ENCODE measurements around the gene DDN. TPM values are rescaled to one million over a fixed set of nuclear protein-coding genes. Genes with fewer than 3 reads are reported as not detected.

The DDN gene
- total RNA-seq, 1 donor from 2014 or later: 0.26 TPM

GRCh38 chr12:48947727-48948126 lies 51.4 kb downstream of the DDN start:
- no peak for DNase-seq (ENCODE audit: low read depth)
- TF ChIP-seq CTCF (IDR thresholded peaks at IDR 0.05; ENCODE audit: insufficient read depth, low read length, severe bottlenecking): no peak
- Histone ChIP-seq H3K4me3 (ENCODE audit: low read depth, low read length) (no peak overlapping the region), H3K27me3 (ENCODE audit: control insufficient read depth, insufficient read depth, low read length) (no peaks in the 10 kb centered on the region), H3K36me3 (ENCODE audit: control insufficient read depth, insufficient read depth, low read length) (peaks cover 3% of the 10 kb centered on the region)
- FAIRE-seq: no peak

DNA sequence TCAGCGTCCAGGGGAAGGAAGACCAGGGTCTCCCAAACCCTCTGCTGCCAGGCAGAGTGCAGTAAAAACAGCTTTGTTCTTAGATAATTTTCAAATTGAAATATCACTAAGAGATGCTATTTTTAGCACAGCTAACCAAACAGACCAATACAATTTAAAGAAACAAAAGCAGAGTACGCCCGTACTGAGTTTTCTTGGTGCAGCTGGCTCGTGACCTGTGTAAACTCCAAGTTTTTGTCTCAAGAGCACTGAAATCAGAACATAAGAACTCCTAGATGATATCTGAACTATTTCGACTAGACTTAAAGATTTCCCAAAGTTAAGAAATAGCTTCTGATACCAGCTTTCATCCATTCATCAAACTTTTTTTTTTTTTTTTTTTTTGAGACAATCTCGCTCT lies 52.2 kb downstream of the DDN start:
- H3K27me3 ChIP-seq (ENCODE audit: control insufficient read depth, insufficient read depth, low read length): no peaks in the 10 kb centered on the region
- DNase-seq (ENCODE audit: low read depth) (no peak), FAIRE-seq (no peak)
- H3K36me3 ChIP-seq (ENCODE audit: control insufficient read depth, insufficient read depth, low read length): peaks cover 3% of the 10 kb centered on the region
- H3K4me3 ChIP-seq (ENCODE audit: low read depth, low read length): no peak overlapping the region
- no peak for TF ChIP-seq CTCF (IDR thresholded peaks at IDR 0.05; ENCODE audit: insufficient read depth, low read length, severe bottlenecking)

DNA sequence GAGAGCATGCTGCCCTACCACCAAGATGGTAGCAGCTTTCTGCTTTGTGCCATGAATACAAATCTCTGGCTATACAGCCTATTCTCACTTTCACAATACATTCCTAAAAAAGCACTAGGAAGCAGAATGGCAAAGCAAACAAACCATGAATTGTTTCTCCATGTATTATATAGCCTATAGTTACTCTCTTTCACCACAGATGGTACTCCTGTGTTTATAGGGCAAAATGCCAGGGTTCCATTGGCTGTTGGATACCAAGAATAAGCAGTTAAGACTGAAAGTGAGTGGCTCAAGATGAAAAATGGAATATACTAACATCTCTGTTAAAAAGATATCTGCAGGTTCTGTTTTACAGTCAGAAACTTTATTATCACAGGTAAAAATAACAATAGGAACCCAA lies 53.0 kb downstream of the DDN start:
- no peak for TF ChIP-seq CTCF (IDR thresholded peaks at IDR 0.05; ENCODE audit: insufficient read depth, low read length, severe bottlenecking)
- peaks cover 3% of the 10 kb centered on the region for H3K36me3 ChIP-seq (ENCODE audit: control insufficient read depth, insufficient read depth, low read length)
- H3K27me3 ChIP-seq (ENCODE audit: control insufficient read depth, insufficient read depth, low read length): no peaks in the 10 kb centered on the region
- no peak overlapping the region for H3K4me3 ChIP-seq (ENCODE audit: low read depth, low read length)
- no peak for FAIRE-seq
- no peak for DNase-seq (ENCODE audit: low read depth)

Other genes with a start within 250 kb of the DDN start
- gene ADCY6, start 210.3 kb downstream of the DDN start, total RNA-seq: 13.4 and 32.6 TPM in 2 replicates
- 7.4 and 8.6 TPM in 2 replicates for gene CACNB3, start 180.9 kb downstream of the DDN start, total RNA-seq
- 68.7 and 81.2 TPM in 2 replicates for gene DDX23, start 147.2 kb downstream of the DDN start, total RNA-seq
- gene RND1, start 133.5 kb downstream of the DDN start, total RNA-seq: 2.9 and 4.5 TPM in 2 replicates
- gene FKBP11, start 73.9 kb downstream of the DDN start, total RNA-seq: 7.9 and 12.4 TPM in 2 replicates
- 30.0 and 38.7 TPM in 2 replicates for gene ARF3, start 41.9 kb downstream of the DDN start, total RNA-seq
- gene WNT10B, start 27.6 kb downstream of the DDN start, total RNA-seq: not detected in 2 replicates
- not detected in 2 replicates for gene WNT1, start 21.1 kb downstream of the DDN start, total RNA-seq
- gene PRKAG1, start 19.4 kb upstream of the DDN start, total RNA-seq: 68.6 and 93.7 TPM in 2 replicates
- gene KMT2D, start 61.4 kb upstream of the DDN start, total RNA-seq: 24.0 and 25.6 TPM in 2 replicates
- gene RHEBL1, start 70.6 kb upstream of the DDN start, total RNA-seq: 0.26 and 0.53 TPM in 2 replicates
- 0.13 TPM in 1 of 2 replicates, not detected in the other for gene DHH, start 95.4 kb upstream of the DDN start, total RNA-seq
- 24.0 and 26.6 TPM in 2 replicates for gene LMBR1L, start 111.5 kb upstream of the DDN start, total RNA-seq
- 253 and 317 TPM in 2 replicates for gene TUBA1B, start 132.0 kb upstream of the DDN start, total RNA-seq
- gene TUBA1A, start 189.7 kb upstream of the DDN start, total RNA-seq: 8.2 and 17.3 TPM in 2 replicates